Measurements from ENCODE around the gene NRG3.

Gene NRG3

DNA sequence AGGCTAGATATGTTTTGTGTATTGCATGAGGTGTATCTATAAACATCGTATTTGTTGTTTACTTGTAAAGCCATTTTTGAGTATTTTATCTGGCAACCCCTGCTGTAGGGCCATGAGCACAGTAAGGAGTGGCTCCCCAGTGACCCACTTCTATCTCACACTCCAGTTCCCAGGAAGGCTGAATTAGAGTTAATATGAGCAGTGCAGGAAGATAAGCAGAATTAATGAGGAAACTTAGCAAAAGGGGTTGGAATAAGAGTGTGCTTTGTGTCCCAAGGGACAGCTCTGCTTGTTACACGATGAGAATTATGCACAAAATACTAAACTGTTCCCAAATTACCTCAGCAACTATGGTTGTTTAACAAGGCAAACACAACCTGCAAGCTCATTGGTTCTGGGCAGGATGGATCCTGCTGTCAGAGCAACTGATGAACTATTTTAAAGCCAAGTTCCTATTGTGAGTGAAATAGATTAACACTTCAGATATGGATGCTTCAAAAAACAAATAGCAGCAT, 1005.8 kb downstream of the NRG3 start:
- DNase-seq (ENCODE audit: extremely low read depth in 1 of 2, low read depth in 1 of 2), result no peak

GRCh38 chr10:82882722-82883121, 1007.7 kb downstream of the NRG3 start:
- no peak for DNase-seq (ENCODE audit: extremely low read depth in 1 of 2, low read depth in 1 of 2)

GRCh38 chr10:82883603-82884002, 1008.6 kb downstream of the NRG3 start:
- DNase-seq (ENCODE audit: extremely low read depth in 1 of 2, low read depth in 1 of 2), result no peak

DNA sequence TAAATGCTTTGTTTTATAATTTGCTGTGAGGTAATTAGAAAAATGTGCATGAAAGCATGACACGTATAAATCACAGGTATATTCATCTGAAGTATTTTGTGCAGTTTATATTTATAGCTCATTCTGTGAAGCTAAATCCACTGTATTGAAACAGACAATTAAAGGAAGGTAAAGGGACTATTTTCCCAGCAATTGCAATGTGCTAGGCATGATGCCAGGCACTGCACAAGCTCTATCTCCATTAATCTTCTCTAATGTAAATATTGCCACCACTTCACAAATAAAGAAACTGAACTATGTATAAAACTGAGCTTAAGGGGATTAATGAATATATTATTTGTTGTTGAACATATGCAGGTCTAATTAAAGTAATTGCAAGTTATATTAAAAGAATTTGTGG, 1012.5 kb downstream of the NRG3 start:
- DNase-seq (ENCODE audit: extremely low read depth in 1 of 2, low read depth in 1 of 2), result no peak

GRCh38 chr10:82888809-82889455, 1013.9 kb downstream of the NRG3 start:
- no peak for DNase-seq (ENCODE audit: extremely low read depth in 1 of 2, low read depth in 1 of 2)

DNA sequence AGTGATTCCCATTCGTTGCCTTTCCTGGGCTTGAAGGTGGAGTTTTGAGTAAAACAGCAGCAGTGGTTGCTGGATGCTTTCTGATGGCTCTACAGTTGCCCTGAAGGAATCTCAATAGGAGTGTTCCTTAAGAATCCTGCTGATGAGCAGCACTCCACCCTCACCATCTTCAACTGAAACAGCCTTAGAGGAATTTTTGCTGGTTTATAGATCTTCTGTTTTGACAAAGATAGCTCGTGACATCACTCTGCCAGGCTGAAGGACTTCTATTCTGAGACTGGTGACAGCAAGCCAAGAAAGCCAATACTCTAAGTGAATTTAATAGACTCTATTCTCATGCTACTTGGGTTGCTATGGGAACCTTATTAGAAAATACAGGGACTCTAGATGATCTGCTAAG, 1014.7 kb downstream of the NRG3 start:
- no peak for DNase-seq (ENCODE audit: extremely low read depth in 1 of 2, low read depth in 1 of 2)

- DNase-seq (ENCODE audit: extremely low read depth in 1 of 2, low read depth in 1 of 2), result no peak
These were observed 1015.6 kb downstream of the NRG3 start for GRCh38 chr10:82890573-82890972.

DNA sequence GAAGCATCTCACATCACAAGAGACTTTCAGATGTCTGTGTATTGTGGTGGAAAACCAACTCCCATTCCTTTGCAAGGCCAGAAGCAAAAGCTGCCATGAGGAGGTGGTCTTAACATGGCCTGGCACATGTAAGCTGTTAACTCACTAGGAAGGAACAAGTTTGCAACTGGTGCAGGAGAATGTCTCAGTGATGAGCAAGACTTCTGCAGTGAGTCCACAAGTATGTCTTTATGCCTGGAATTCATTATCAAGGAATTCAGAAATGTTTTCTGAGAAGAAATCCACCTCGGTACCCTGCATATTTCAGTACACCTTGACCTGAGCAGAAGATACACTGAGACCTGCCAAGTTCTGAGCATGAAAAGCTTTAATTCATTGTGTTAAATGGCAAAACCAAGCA, 1033.1 kb downstream of the NRG3 start:
- DNase-seq (ENCODE audit: extremely low read depth in 1 of 2, low read depth in 1 of 2), result no peak

DNA sequence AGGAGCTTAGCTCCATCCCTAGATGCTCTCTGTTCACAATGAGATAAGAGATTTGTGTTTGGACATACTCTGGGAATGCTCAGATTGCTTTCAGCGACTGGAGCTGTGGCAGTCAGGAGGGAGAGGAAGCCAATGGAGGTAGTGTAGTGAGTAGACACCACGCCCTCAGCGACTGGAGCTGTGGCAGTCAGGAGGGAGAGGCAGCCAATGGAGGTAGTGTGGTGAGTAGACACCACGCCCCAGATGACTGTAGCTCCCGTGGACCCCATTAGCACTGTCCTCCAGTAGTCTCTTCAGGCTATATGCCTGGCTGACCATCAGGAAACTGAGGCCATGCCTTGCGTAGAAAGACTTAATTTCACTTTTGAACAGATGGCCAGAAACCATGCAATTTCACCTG, 1033.8 kb downstream of the NRG3 start:
- DNase-seq (ENCODE audit: extremely low read depth in 1 of 2, low read depth in 1 of 2), result no peak

GRCh38 chr10:82910301-82910700, 1035.3 kb downstream of the NRG3 start:
- DNase-seq (ENCODE audit: extremely low read depth in 1 of 2, low read depth in 1 of 2), result no peak

DNA sequence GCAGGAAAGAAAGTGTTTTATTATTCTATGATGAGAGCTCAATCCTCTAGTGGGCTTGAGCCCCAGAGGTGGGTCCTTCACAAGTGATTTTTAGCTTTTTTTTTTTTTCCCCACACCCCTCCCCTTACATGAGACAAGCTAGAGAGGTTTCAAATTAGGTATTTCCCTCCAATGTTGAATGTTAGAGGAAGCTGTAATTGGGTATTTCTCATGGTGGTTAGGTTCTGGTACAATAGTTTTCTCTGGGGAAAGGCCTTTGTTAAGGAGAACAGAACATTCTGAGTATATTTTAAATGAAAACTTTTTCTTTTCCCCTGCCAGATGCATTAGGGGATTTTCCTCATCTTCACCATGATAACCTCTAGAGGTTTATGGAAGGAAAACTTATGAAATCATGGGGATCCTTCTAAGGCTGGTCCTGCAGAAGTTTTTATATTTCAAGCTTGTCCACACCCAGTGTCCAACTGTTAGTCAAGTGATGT, 1039.7 kb downstream of the NRG3 start:
- no peak for DNase-seq (ENCODE audit: extremely low read depth in 1 of 2, low read depth in 1 of 2)

DNA sequence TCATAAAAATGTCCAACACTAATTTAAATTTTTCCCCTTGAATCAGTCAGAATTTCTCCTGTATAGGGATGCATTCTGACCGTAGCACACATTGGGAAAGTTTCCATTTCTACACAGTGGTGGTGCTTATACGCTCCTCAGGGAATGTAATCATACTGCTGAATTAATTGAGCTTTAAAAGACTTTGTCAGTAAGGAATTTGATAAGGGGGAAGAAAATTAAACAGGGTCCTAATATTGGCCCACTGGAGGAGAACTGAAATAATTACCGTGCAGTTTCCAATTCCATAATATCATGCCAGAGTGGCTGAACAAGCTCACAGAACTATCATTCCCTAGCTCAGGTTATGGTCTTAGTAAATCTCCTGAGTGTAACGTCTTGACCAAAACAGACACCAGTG, 1041.9 kb downstream of the NRG3 start:
- DNase-seq (ENCODE audit: extremely low read depth in 1 of 2, low read depth in 1 of 2), result no peak

DNA sequence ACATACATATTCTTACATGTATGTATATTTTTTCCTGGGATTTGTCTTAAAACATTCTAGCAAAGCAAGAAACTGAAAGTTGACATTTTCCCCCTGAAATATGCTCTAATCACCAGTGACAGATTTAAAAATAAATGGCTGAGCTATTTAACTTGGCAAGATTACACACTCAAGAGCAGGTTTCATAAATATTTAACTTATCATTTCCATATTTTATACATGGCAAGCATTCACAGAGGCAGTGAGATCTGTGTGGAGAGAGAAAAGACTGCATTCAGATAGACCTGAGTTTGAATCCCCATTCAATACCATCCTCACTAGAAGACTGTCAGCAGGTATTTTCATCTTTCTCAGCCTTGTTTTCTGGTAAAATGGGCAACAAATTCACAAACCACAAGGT, 1043.0 kb downstream of the NRG3 start:
- no peak for DNase-seq (ENCODE audit: extremely low read depth in 1 of 2, low read depth in 1 of 2)

GRCh38 chr10:82922046-82922445, 1047.1 kb downstream of the NRG3 start:
- no peak for DNase-seq (ENCODE audit: extremely low read depth in 1 of 2, low read depth in 1 of 2)

- no peak for DNase-seq (ENCODE audit: extremely low read depth in 1 of 2, low read depth in 1 of 2)
These were observed 1047.8 kb downstream of the NRG3 start for GRCh38 chr10:82922755-82923154.

DNA sequence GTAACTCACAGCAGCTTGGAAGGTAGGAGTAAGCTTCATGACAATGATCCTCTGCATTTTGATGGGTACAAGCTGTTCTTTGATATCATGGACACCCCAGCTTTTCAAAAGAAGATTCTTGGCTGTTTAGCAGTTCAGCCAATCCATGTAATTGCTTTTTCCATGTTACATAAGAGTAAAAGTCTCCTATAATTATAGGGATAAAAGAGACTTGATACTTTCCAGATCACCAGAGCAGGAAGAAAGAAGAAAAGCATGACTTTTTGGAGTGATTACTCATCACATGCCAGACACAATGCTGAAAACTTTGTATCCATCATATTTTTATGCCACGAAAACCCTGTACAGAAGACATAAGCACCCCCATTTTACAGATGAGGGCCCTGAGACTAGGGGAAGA, 1049.7 kb downstream of the NRG3 start:
- no peak for DNase-seq (ENCODE audit: extremely low read depth in 1 of 2, low read depth in 1 of 2)

- DNase-seq (ENCODE audit: extremely low read depth in 1 of 2, low read depth in 1 of 2), result no peak
These were observed 1050.6 kb downstream of the NRG3 start for GRCh38 chr10:82925547-82925946.

DNA sequence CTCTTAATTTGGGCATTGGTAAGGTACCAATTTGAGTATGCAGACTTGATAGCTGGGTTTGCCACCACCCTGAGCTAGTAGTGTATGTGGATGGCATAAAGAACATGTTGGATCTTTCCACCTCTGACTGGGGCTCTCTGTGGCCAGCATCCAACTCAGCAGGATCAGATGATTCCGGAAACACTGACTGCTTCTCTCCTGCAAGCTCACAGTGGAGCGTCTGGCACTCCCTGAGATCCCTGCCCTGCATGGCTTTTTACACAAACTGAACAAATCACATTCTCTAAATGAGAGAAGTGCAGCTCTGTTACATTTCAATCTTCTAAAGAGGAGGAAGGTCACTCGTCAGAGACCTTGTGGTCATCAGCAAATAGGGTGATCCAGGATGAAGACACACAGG, 1057.5 kb downstream of the NRG3 start:
- DNase-seq (ENCODE audit: extremely low read depth in 1 of 2, low read depth in 1 of 2), result no peak

DNA sequence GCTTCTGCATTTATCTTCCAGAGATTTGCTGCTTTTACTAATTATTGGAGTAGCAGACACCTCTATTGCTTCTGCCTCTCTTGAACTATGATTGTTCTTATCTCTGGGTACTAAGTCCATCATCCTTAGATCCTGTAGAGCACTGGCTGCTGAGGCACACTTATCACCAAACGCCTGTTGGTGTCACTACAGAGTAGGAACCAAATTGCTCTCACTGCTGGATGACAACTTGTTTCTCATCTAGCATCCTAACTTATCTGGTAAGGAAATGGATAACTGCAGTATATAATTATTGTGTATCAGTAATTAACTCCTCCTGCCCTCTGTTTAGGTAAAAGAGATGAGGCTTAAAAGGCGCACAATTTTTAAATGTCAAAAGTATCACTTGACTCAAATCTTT, 1059.4 kb downstream of the NRG3 start:
- DNase-seq (ENCODE audit: extremely low read depth in 1 of 2, low read depth in 1 of 2), result no peak

GRCh38 chr10:82934947-82935346, 1060.0 kb downstream of the NRG3 start:
- no peak for DNase-seq (ENCODE audit: extremely low read depth in 1 of 2, low read depth in 1 of 2)

GRCh38 chr10:82938331-82938730, 1063.3 kb downstream of the NRG3 start:
- no peak for DNase-seq (ENCODE audit: extremely low read depth in 1 of 2, low read depth in 1 of 2)

- DNase-seq (ENCODE audit: extremely low read depth in 1 of 2, low read depth in 1 of 2), result no peak
These were observed 1067.5 kb downstream of the NRG3 start for GRCh38 chr10:82942286-82943099.
